GM18520 (cell line): ENCODE results near the gene PRR23E.

Source experiments
- ATAC-seq: cut with Tn5 transposase; IDR thresholded peaks from one replicate; pipeline ENCODE4 v1.9.1; 2021; ENCODE audit not compliant: unreplicated experiment

Gene PRR23E

GRCh38 chr3:127192576-127193232, at the start of gene PRR23E:
PRR23E (plus strand) TSS chr3:127193131; CDS start chr3:127196686, 3,555 bp downstream.
- no peak for ATAC-seq

DNA sequence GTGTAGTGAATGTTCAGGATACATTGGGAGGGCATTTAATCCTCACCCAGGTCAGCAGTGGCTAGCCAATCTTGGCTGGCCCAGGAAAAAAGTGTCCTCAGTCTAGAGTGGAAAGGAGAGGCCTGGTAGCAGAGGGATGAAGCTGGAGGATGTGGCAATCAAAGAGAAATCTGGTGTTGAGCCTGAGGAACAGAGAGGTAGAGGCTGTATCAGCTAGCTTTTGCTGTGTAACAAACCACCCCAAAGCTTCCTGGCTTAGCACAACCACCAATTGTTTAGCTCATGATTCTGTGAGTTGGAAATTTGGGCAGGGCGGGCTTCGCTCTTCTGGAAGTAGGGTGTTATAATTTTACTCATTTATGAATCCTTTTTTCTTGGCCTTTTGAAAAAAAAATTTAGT, 49.8 kb upstream of the PRR23E start:
- ATAC-seq, result no peak

- no peak for ATAC-seq
Measured at GRCh38 chr3:127144631-127145030, 48.3 kb upstream of the PRR23E start.

DNA sequence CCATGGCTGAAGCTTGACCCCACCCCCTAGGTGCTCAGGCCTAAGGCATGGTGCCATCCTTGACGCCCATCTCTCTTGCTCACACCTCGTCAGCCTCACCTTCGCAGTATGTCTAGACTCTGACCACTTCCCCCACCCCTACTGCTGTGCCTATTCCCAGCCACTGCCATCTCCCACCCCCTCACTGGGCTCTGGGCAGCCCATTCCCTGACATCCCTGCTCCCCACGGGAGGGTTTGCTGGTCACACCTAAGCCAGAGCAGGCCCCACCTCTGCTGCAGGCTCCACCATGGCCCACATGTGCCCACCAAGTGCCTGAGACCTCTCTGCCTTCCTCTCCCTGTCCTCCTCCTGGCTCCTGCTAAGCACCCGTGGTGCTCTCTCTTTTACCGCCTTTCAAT, 47.7 kb upstream of the PRR23E start:
- ATAC-seq, result no peak

GRCh38 chr3:127147291-127147885, 45.5 kb upstream of the PRR23E start:
- ATAC-seq, result no peak

DNA sequence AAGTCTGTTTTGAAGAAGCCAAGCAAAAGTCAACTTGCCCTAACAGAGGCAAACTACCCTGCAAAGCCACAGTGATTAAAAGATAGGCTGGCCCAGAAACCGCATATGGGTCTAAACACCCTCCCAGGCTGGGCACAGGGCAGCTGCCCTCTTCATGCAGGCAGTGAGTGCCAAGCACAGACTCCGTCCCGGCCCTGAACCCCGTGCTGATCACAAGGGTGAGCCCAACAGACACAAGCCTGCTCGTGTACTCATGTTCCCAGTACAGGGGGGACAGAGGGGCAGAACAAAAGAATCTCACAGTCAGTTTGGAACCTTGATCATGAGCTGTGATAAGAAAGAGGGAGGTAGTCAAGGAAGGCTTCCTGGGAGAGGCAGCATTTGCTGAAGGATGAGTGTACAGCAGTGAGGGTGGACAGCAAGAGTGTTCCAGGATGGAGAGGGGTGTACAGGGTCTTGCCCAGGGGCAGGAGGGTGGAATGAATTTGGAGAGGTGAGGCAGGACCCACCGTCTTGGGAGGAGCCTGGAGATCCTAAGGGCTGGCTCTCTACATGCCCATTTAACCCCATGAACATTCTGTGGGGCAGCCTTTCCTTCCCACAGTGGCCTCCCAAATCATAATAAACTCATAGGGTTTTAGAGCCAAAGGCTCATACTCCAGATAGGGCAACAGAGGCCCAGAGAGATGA, 43.2 kb upstream of the PRR23E start:
- no peak for ATAC-seq

DNA sequence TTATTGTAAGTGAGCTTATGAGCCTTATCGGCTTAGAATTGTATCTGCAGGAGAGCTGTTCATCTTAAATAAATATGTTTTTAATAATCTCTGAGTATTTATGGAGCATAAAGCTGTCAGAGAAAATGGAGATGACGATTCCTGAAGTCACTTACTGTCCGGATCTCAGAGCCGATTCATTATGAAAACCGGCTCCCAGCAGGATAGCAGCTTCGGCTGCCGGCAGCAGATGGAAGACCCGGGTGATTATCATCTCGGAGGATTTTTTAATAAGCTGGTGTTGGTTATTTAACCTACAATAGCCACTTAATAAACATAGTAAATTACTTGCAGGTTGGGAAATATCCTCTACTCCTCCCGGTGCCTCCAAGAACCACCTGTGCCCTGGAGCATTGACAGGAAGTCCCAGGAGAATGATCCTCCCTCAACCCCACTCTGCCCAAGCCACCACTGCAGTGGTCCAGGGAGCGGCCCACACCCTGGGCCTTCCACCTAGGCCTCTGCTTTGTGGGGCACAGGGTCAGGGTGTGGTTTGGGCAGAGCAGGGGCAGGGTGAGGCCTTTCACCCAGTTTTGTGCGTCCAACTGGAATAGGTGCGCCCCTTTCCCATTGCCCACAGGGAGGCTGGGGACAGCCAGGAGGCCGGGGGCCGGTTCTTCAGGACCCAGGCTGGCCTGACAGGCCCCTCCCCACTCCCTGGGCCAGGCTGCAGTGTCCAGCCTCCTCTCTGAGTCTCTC, 42.2 kb upstream of the PRR23E start:
- no peak for ATAC-seq

GRCh38 chr3:127151251-127151564, 41.7 kb upstream of the PRR23E start:
- no peak for ATAC-seq

- no peak for ATAC-seq
Measured at GRCh38 chr3:127151992-127152650, 40.8 kb upstream of the PRR23E start.

- no peak for ATAC-seq
Measured at GRCh38 chr3:127152684-127153505, 40.0 kb upstream of the PRR23E start.

- ATAC-seq, result no peak
Measured at GRCh38 chr3:127153506-127153815, 39.5 kb upstream of the PRR23E start.

- no peak for ATAC-seq
Measured at GRCh38 chr3:127156338-127157050, 36.4 kb upstream of the PRR23E start.

DNA sequence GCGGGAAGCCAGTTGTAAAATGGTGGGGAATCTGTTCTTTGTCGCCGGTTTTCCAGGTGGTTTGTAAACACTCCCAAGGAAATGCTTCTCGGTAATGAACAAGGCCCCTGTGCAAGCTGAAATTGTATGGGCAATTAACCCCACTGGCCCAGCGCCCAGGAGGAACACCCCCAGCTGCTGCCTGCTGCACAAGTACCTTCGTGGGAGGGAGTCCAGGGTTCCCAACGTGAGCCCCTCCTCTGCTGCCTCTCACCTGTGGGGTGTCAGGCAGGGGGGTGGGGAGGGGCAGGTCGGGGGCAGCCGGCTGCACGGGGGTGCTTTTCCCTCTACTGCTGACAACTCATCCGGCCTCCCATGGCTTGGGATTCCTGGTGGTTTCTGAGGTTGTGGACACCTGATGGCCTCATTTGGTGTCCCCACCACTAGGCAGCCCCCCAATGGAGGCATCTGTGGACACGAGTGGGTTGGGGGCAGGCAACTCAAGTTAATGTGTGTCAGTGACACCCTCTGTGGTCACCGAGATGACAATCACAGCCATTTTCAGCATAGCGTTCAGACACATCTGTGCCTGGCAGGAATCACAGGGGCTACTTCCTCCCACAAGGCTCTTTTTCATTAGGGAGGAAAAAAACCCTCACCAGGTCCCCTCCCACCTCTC, 35.6 kb upstream of the PRR23E start:
- no peak for ATAC-seq

DNA sequence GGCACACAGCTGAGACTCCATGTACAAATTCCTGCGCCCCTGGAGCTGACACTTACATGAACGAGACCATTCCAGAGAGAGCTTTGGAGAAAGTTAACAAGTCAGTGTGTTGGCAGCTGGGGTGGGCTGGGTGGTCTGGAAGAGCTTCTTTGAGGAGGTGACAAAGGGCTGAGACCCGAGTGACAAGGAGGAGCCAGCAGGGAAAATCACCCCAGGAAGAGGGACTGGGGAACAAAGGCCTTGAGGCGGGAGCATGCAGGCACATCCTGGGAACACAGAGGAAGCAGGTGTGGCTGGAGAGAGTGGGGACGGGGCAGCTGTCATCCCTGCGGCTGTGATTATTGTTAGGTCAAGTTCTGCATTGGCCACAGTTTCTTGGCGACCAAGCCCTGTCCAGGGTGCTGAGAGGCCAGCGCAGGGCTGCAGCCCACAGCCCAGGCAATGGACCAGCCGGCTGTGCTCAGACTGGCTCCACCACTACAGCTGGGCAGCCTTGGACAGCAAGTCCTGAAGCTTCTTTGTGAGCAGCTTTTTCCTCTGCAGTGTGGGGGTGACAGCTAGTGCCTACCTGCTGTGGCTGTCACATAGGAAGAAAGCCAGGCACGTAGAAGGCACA, 34.2 kb upstream of the PRR23E start:
- ATAC-seq, result no peak

- no peak for ATAC-seq
Measured at GRCh38 chr3:127159543-127159942, 33.4 kb upstream of the PRR23E start.

DNA sequence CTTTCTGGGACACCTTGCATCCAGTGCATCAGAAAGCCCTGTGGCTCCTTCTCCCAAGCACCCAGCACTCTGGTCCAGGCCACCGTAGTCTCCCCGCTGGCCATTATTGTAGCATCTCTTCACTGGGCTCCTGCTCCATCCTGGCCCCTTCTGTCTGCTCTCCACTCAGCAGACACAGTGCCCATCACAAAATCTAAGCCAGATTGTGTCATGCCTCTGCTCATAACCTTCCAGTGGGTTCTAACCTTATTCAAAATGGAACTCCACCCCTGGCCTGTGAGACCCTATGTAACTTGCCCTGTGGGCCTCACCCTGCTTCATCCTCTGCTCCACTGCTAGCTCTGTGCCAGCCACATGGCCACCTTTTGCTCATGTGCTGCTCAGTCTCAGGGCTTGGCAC, 31.7 kb upstream of the PRR23E start:
- no peak for ATAC-seq

DNA sequence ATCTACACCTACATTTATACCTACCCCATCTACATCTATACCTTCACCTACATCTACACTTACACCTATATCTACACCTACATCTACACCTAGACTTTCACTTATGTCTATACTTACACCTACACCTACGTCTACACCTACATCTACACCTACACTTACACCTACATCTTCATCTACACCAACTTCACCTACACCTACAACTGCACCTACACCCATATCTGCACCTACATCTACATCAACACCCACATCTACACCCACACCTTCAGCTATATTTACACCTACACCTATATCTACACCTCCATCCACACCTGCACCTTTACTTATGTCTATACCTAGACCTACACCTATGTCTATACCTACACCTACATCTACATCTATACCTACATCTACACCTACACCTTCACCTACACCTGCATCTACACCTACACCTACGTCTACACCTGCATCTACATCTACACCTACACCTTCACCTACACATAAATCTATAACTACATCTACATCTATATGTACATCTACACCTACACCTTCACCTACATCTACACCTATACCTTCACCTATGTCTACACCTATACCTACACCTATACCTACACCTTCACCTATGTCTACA, 30.9 kb upstream of the PRR23E start:
- no peak for ATAC-seq

- ATAC-seq, result no peak
Measured at GRCh38 chr3:127162947-127163645, 29.8 kb upstream of the PRR23E start.
